ENCODE data around the gene LRP1. TPM values are rescaled to one million over a fixed set of nuclear protein-coding genes. Genes with fewer than 3 reads are reported as not detected.

The LRP1 gene
- total and polyA plus RNA-seq, 2 of the 4 experiments (the other 2 are of a cell fraction) = 73.1 to 142 TPM

DNA sequence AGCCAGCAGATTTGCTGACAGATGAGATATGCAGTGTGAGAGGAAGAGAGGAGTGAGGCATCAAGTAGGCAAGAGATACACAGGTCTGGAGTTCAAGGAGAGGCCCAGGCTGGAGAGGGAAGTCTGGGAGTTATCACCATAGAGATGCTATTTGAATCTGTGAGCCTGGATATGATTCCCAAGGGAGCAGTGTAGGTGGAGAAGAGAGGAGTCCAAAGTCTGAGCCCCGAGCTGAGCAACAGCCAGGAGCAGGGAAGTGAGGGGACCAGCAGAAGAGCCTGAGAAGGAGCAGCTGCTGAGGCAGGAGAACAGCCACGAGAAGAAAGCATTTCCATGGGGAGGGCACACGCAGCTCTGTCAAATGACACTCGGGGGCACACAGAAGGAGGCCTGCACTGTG, 68.2 kb downstream of the LRP1 start:
- Histone ChIP-seq H2BK120ac (ENCODE audit: low read depth, low read length) (no peak overlapping the region), H3K4me3 (ENCODE audit: insufficient read depth, low read depth, low read length) (no peak overlapping the region), H3K23ac (ENCODE audit: low read depth, low read length) (no peak overlapping the region), H3K9ac (ENCODE audit: low read depth, low read length) (no peak overlapping the region), H4K20me1 (ENCODE audit: insufficient read depth, low read length) (peaks cover 11% of the 10 kb centered on the region), H4K91ac (ENCODE audit: insufficient read depth, low read depth, low read length) (no peak overlapping the region), H3K4ac (ENCODE audit: low read depth, low read length) (no peak overlapping the region), H2AK9ac (replicated peaks; ENCODE audit: low read depth, low read length, poor library complexity) (no peak overlapping the region), H4K8ac (ENCODE audit: low read depth in 2 of 2, low read length in 2 of 2) (no peak overlapping the region), H2BK20ac (ENCODE audit: low read depth, low read length) (no peak overlapping the region), H2AFZ (replicated peaks; ENCODE audit: low read length, poor library complexity) (no peak overlapping the region), H3K56ac (ENCODE audit: extremely low read depth, insufficient read depth, low read length) (no peak overlapping the region), H3K36me3 (ENCODE audit: control insufficient read depth, insufficient read depth, low read length) (peaks cover 100% of the 10 kb centered on the region), H3K9me3 (ENCODE audit: control insufficient read depth, insufficient read depth, low read length) (no peaks in the 10 kb centered on the region), H3K14ac (replicated peaks; ENCODE audit: low read depth, low read length) (no peak overlapping the region), H2AK5ac (ENCODE audit: low read depth, low read length) (no peak overlapping the region), H3K27me3 (ENCODE audit: control insufficient read depth, insufficient read depth, low read length) (no peaks in the 10 kb centered on the region), H3K27ac (ENCODE audit: insufficient read depth, low read length) (no peak overlapping the region), H3K79me1 (ENCODE audit: low read depth in 1 of 2, low read length in 2 of 2) (peaks cover 12 to 19% of the 10 kb centered on the region in 2 experiments), H2BK5ac (ENCODE audit: low read depth, low read length, poor library complexity, severe bottlenecking) (no peak overlapping the region), H3K18ac (ENCODE audit: low read depth, low read length) (no peak overlapping the region), H2BK15ac (ENCODE audit: low read depth, low read length) (no peak overlapping the region), H4K5ac (ENCODE audit: low read depth, low read length) (no peak overlapping the region), H3K4me2 (ENCODE audit: low read depth, low read length) (no peak overlapping the region), H3K4me1 (ENCODE audit: control insufficient read depth, insufficient read depth, low read length) (no peaks in the 10 kb centered on the region), H3K9me1 (ENCODE audit: insufficient read depth, low read length) (peaks cover 5% of the 10 kb centered on the region; the same call in 1 of the 2 replicates)
- POLR2A ChIA-PET (ENCODE audit: unreplicated experiment) = no interaction called here
- in situ Hi-C loops (cut with MboI; ENCODE audit: low sequenced_read_pairs) = no loop called here
- BruUV-seq (replicated peaks) = no TSS peak
- CTCF ChIA-PET = no interaction called here
- intact Hi-C loops (cut with micrococcal nuclease) = no loop called here
- DNase-seq (no peak), ATAC-seq (ENCODE audit: low read depth) (no peak)
- dilution Hi-C loops (cut with HindIII; ENCODE audit: low sequenced_read_pairs, unreplicated experiment) = no loop called here
- WGBS, 2 experiments (ENCODE audit: extremely low coverage in 2 of 2, insufficient read length in 1 of 2) = 62% methylated on average over 3 of the region's 4 CpGs; no CpG with 5 or more reads in 1 of the 2 experiments
- TF ChIP-seq NFE2L2 (IDR thresholded peaks at IDR 0.05; ENCODE audit: low read depth, low read length) (no peak), SMC3 (IDR thresholded peaks at IDR 0.05; ENCODE audit: low read depth, low read length) (no peak), MXI1 (IDR thresholded peaks at IDR 0.05; ENCODE audit: borderline replicate concordance, low read depth, low read length) (no peak), MAFK (IDR thresholded peaks at IDR 0.05; ENCODE audit: low read depth, low read length) (0 out of 2 replicates have a peak, but pooled peaks have one; percentile 5)
- TF ChIP-seq, protein P1, sequence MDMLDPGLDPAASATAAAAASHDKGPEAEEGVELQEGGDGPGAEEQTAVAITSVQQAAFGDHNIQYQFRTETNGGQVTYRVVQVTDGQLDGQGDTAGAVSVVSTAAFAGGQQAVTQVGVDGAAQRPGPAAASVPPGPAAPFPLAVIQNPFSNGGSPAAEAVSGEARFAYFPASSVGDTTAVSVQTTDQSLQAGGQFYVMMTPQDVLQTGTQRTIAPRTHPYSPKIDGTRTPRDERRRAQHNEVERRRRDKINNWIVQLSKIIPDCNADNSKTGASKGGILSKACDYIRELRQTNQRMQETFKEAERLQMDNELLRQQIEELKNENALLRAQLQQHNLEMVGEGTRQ (IDR thresholded peaks at IDR 0.05; ENCODE audit: low read depth, low read length) = no peak

All from IMR-90 (cell line).